ENCODE measurements around the gene ZG16B. TPM values are rescaled to one million over a fixed set of nuclear protein-coding genes. Genes with fewer than 3 reads are reported as not detected.

Gene ZG16B
- total RNA-seq, 4 donors from 2014 or later, result 0.34 to 38.5 (median 0.44) TPM; not detected in 1

- Histone ChIP-seq H3K27ac (no peak overlapping the region), H3K9me3 (no peaks in the 10 kb centered on the region), H3K36me3 (no peaks in the 10 kb centered on the region), H3K4me1 (no peaks in the 10 kb centered on the region), H3K4me3 (no peak overlapping the region), H3K27me3 (peaks cover 0 to 89% (median 0%) of the 10 kb centered on the region in 4 donors)
- TF ChIP-seq CTCF (IDR thresholded peaks at IDR 0.05) (no peak), POLR2A (IDR thresholded peaks at IDR 0.05) (no peak)
- intact Hi-C loops (cut with DNase I), result no loop called here
- WGBS, 2 donors, result 55 to 80% methylated on average over 5 to 10 of the region's 10 CpGs
- no peak for DNase-seq
These were observed 11.7 kb upstream of the ZG16B start for GRCh38 chr16:2818272-2818876.

GRCh38 chr16:2819179-2819938 is 10.7 kb upstream of the ZG16B start:
- TF ChIP-seq CTCF (IDR thresholded peaks at IDR 0.05), result no peak
- TF ChIP-seq POLR2A (IDR thresholded peaks at IDR 0.05), result no peak
- peaks cover 0 to 79% (median 0%) of the 10 kb centered on the region in 4 donors for H3K27me3 ChIP-seq
- no peaks in the 10 kb centered on the region for H3K36me3 ChIP-seq
- no peak for DNase-seq
- H3K9me3 ChIP-seq, result no peaks in the 10 kb centered on the region
- no peak overlapping the region for H3K27ac ChIP-seq
- intact Hi-C loops (cut with DNase I), result no loop called here
- H3K4me1 ChIP-seq, result no peaks in the 10 kb centered on the region
- WGBS, 2 donors, result 80 to 84% methylated on average over 5 to 12 of the region's 18 CpGs
- H3K4me3 ChIP-seq, result no peak overlapping the region

GRCh38 chr16:2819939-2820835 is 9.9 kb upstream of the ZG16B start:
- H3K4me1 ChIP-seq, result no peaks in the 10 kb centered on the region
- TF ChIP-seq POLR2A (IDR thresholded peaks at IDR 0.05) (no peak), CTCF (IDR thresholded peaks at IDR 0.05) (no peak)
- 74% methylated on average over 7 of the region's 17 CpGs; no CpG with 5 or more reads in 1 of the 2 donors for WGBS, 2 donors
- no peak overlapping the region for H3K27ac ChIP-seq
- intact Hi-C loops (cut with DNase I), result no loop called here
- no peak overlapping the region for H3K4me3 ChIP-seq
- DNase-seq, result no peak
- H3K27me3 ChIP-seq, result peaks cover 0 to 77% (median 0%) of the 10 kb centered on the region in 4 donors
- H3K36me3 ChIP-seq, result no peaks in the 10 kb centered on the region
- H3K9me3 ChIP-seq, result no peaks in the 10 kb centered on the region

GRCh38 chr16:2820836-2821486 is 9.1 kb upstream of the ZG16B start:
- DNase-seq, result no peak
- Histone ChIP-seq H3K4me3 (no peak overlapping the region), H3K27me3 (peaks cover 0 to 77% (median 0%) of the 10 kb centered on the region in 4 donors), H3K4me1 (no peaks in the 10 kb centered on the region), H3K9me3 (no peaks in the 10 kb centered on the region), H3K36me3 (no peaks in the 10 kb centered on the region), H3K27ac (no peak overlapping the region)
- intact Hi-C loops (cut with DNase I), result no loop called here
- no peak for TF ChIP-seq POLR2A (IDR thresholded peaks at IDR 0.05)
- no peak for TF ChIP-seq CTCF (IDR thresholded peaks at IDR 0.05)
- 69 to 74% methylated on average over 2 to 6 of the region's 14 CpGs for WGBS, 2 donors
